ENCODE measurements around the gene RAPGEF2. TPM values are rescaled to one million over a fixed set of nuclear protein-coding genes. Genes with fewer than 3 reads are reported as not detected.

RAPGEF2 gene
- total RNA-seq, 1 donor from 2014 or later = 46.7 TPM

DNA sequence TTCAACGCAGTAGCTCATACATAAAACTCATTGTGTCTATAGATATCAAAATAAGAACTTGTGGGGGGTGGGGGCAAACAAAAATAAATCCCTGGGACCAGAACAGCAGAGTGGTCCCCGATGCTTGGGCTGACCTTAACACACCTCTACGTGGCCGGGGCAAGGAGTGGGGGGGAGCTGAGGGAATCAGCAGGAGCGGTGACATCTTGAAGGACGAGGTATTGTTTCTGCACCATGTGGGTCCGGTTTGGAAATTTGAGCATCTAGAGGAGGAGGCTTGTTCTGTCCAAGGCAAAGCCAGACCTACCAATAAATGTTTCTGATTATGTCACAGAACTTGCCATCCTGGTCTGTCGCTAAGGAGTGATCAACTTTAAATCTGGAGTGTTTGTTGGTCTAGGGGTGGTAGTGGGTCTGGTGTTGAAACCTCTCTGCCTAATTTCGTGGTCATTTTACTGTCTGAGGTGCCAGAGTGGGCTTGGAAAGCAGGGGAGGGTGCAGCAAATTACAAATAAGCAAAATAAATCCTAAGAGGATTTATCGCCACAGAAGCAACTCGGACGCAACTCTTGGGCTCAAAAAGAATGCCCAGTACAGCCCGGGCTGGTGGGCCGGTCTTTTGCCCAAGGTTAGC, 774 bp upstream of the RAPGEF2 start:
- TF ChIP-seq, protein P1, sequence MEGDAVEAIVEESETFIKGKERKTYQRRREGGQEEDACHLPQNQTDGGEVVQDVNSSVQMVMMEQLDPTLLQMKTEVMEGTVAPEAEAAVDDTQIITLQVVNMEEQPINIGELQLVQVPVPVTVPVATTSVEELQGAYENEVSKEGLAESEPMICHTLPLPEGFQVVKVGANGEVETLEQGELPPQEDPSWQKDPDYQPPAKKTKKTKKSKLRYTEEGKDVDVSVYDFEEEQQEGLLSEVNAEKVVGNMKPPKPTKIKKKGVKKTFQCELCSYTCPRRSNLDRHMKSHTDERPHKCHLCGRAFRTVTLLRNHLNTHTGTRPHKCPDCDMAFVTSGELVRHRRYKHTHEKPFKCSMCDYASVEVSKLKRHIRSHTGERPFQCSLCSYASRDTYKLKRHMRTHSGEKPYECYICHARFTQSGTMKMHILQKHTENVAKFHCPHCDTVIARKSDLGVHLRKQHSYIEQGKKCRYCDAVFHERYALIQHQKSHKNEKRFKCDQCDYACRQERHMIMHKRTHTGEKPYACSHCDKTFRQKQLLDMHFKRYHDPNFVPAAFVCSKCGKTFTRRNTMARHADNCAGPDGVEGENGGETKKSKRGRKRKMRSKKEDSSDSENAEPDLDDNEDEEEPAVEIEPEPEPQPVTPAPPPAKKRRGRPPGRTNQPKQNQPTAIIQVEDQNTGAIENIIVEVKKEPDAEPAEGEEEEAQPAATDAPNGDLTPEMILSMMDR (IDR thresholded peaks at IDR 0.05; ENCODE audit: unreplicated experiment) = no peak
- Mint-ChIP-seq H3K9me3 (no peaks in the 10 kb centered on the region), H3K27ac (peak overlapping the region; percentile 94), H3K4me3 (peak overlapping the region; percentile 88), H3K36me3 (no peaks in the 10 kb centered on the region), H3K27me3 (ENCODE audit: low read depth) (peaks cover 5% of the 10 kb centered on the region), H3K4me1 (peaks cover 40% of the 10 kb centered on the region)
- DNase-seq (ENCODE audit: low spot score in 2 of 2, unreplicated experiment in 2 of 2) = no peak

GRCh38 chr4:159103384-159103990, 608 bp downstream of the RAPGEF2 start:
- TF ChIP-seq, protein P1 (IDR thresholded peaks at IDR 0.05; ENCODE audit: unreplicated experiment) = no peak
- H3K27me3 Mint-ChIP-seq (ENCODE audit: low read depth) = peaks cover 5% of the 10 kb centered on the region
- H3K36me3 Mint-ChIP-seq = no peaks in the 10 kb centered on the region
- no peak overlapping the region for H3K27ac Mint-ChIP-seq
- peak overlapping the region; percentile 65 for H3K4me3 Mint-ChIP-seq
- DNase-seq (ENCODE audit: low spot score in 2 of 2, unreplicated experiment in 2 of 2) = peak; percentile 30 to 73
- H3K4me1 Mint-ChIP-seq = peaks cover 38% of the 10 kb centered on the region
- no peaks in the 10 kb centered on the region for H3K9me3 Mint-ChIP-seq

GRCh38 chr4:159104694-159105414, 2.0 kb downstream of the RAPGEF2 start:
- TF ChIP-seq, protein P1 (IDR thresholded peaks at IDR 0.05; ENCODE audit: unreplicated experiment) = no peak
- H3K36me3 Mint-ChIP-seq = no peaks in the 10 kb centered on the region
- no peak for DNase-seq (ENCODE audit: low spot score in 2 of 2, unreplicated experiment in 2 of 2)
- H3K4me3 Mint-ChIP-seq = peak overlapping the region; percentile 92
- no peaks in the 10 kb centered on the region for H3K9me3 Mint-ChIP-seq
- peaks cover 5% of the 10 kb centered on the region for H3K27me3 Mint-ChIP-seq (ENCODE audit: low read depth)
- peaks cover 38% of the 10 kb centered on the region for H3K4me1 Mint-ChIP-seq
- H3K27ac Mint-ChIP-seq = peak overlapping the region; percentile 60

GRCh38 chr4:159105761-159106243, 2.9 kb downstream of the RAPGEF2 start:
- Mint-ChIP-seq H3K27ac (peak overlapping the region; percentile 60), H3K9me3 (no peaks in the 10 kb centered on the region), H3K36me3 (no peaks in the 10 kb centered on the region), H3K4me1 (peaks cover 39% of the 10 kb centered on the region), H3K27me3 (ENCODE audit: low read depth) (peaks cover 5% of the 10 kb centered on the region), H3K4me3 (peak overlapping the region; percentile 92)
- TF ChIP-seq, protein P1 (IDR thresholded peaks at IDR 0.05; ENCODE audit: unreplicated experiment) = no peak
- no peak for DNase-seq (ENCODE audit: low spot score in 2 of 2, unreplicated experiment in 2 of 2)

DNA sequence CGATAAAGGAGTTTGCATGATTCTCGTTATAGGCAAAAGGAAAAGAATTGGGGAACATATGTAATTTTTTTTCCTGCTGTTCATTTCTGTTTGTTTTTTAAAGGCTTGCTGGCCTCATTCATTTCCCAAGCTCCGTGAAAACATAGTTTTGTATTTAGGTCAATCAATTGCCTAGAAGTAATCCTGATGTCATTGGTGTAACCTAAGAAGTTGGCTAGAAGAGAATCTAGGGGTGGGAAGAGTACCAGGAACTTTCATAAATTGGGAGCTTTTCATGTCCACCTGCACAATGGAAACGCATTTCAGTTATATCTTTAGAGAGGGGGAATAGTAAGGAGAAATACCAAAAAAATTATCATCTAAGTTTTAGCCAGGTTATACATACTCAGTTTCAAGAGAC, 3.8 kb downstream of the RAPGEF2 start:
- peaks cover 5% of the 10 kb centered on the region for H3K27me3 Mint-ChIP-seq (ENCODE audit: low read depth)
- peaks cover 45% of the 10 kb centered on the region for H3K4me1 Mint-ChIP-seq
- no peaks in the 10 kb centered on the region for H3K9me3 Mint-ChIP-seq
- H3K36me3 Mint-ChIP-seq = no peaks in the 10 kb centered on the region
- peak overlapping the region; percentile 52 for H3K27ac Mint-ChIP-seq
- H3K4me3 Mint-ChIP-seq = peak overlapping the region; percentile 13
- DNase-seq (ENCODE audit: low spot score in 2 of 2, unreplicated experiment in 2 of 2) = no peak
- TF ChIP-seq, protein P1 (IDR thresholded peaks at IDR 0.05; ENCODE audit: unreplicated experiment) = no peak

All from mesothelial cell of epicardium (in vitro differentiated cells).